ENCODE measurements around the gene NID2. TPM values are rescaled to one million over a fixed set of nuclear protein-coding genes. Genes with fewer than 3 reads are reported as not detected.

NID2 gene
- total RNA-seq, 1 experiment from 2014 or later: 3.1 TPM

DNA sequence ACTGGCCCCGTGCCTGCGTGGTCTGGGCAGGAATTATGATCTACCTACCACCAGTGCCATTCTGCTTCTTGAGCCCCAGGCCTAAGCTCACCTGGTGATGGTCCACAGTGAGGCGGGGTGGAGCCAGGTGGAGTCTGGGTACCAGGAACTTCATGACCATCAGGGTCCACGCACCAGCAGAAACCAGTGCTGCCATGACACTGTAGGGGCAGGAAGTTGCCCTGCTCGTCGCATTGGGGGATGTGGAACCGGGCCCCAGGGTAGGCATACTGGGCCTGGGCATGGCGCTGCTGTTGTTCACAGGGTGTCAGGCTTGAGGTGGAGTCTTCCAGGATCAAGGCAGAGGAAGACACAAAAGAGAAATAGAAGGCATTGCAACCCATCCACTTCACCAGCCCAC lies 49.9 kb downstream of the NID2 start:
- Histone ChIP-seq H3K4me3 (ENCODE audit: low read length) (no peak overlapping the region), H4K20me1 (ENCODE audit: low read length) (no peaks in the 10 kb centered on the region), H3K4me2 (ENCODE audit: low read length) (no peak overlapping the region), H3K27ac (ENCODE audit: low read length) (no peak overlapping the region), H3K9ac (ENCODE audit: low read length) (no peak overlapping the region), H3K9me2 (replicated peaks; ENCODE audit: low read length) (no peaks in the 10 kb centered on the region), H3F3A (ENCODE audit: low read length, unreplicated experiment) (no peaks in the 10 kb centered on the region), H3K9me3 (ENCODE audit: low read length) (no peaks in the 10 kb centered on the region), H3K36me3 (ENCODE audit: low read depth, low read length) (no peaks in the 10 kb centered on the region), H3K79me2 (ENCODE audit: low read length) (no peaks in the 10 kb centered on the region), H2AFZ (ENCODE audit: low read length) (no peak overlapping the region), H3K27me3 (ENCODE audit: low read length) (no peaks in the 10 kb centered on the region), H3K4me1 (ENCODE audit: insufficient read depth, low read length) (peaks cover 6% of the 10 kb centered on the region)
- TF ChIP-seq EZH2 (IDR thresholded peaks at IDR 0.05; ENCODE audit: low read length, unreplicated experiment) (no peak), EZH2phosphoT487 (IDR thresholded peaks at IDR 0.05; ENCODE audit: borderline replicate concordance, low read length) (no peak), CTCF (conservative IDR thresholded peaks at IDR 0.05; ENCODE audit: low read depth, low read length) (no peak)
- ChIA-PET POLR2A (ENCODE audit: unreplicated experiment) (no interaction called here), CTCF (no interaction called here)
- DNase-seq: no peak
- BruUV-seq (replicated peaks): no TSS peak
- intact Hi-C loops (cut with micrococcal nuclease): no loop called here
- ATAC-seq: no peak

DNA sequence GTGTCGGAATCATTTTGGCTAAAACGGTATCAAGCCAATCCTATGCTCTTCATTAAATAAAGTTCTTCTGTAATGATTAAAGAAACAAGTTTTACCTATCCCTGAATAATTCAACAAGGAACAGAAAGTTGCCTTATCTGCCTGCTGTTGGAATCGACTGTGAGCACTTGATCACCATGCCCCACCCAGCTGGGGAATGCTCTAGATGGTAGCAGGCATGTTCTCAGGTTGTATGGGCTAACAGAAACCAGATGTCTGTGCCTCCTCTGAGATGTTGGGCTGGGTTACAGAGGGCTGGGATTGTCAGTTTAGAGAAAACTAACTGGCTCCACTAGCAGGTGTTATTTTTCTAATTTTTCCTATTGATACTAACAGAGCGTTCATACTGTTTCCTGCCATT lies 50.6 kb downstream of the NID2 start:
- intact Hi-C loops (cut with micrococcal nuclease): no loop called here
- H3K4me2 ChIP-seq (ENCODE audit: low read length): no peak overlapping the region

More for the DNA sequence above, 50.6 kb downstream of the NID2 start:
- ATAC-seq (no peak), DNase-seq (no peak)
- TF ChIP-seq CTCF (conservative IDR thresholded peaks at IDR 0.05; ENCODE audit: low read depth, low read length) (no peak), EZH2 (IDR thresholded peaks at IDR 0.05; ENCODE audit: low read length, unreplicated experiment) (no peak), EZH2phosphoT487 (IDR thresholded peaks at IDR 0.05; ENCODE audit: borderline replicate concordance, low read length) (no peak)
- no peak overlapping the region for H3K9ac ChIP-seq (ENCODE audit: low read length)
- H3K4me3 ChIP-seq (ENCODE audit: low read length): no peak overlapping the region
- BruUV-seq (replicated peaks): no TSS peak
- no peak overlapping the region for H3K27ac ChIP-seq (ENCODE audit: low read length)
- H3K27me3 ChIP-seq (ENCODE audit: low read length): no peaks in the 10 kb centered on the region
- H3K36me3 ChIP-seq (ENCODE audit: low read depth, low read length): no peaks in the 10 kb centered on the region
- no peaks in the 10 kb centered on the region for H3F3A ChIP-seq (ENCODE audit: low read length, unreplicated experiment)
- H3K79me2 ChIP-seq (ENCODE audit: low read length): no peaks in the 10 kb centered on the region
- no peak overlapping the region for H2AFZ ChIP-seq (ENCODE audit: low read length)
- POLR2A ChIA-PET (ENCODE audit: unreplicated experiment): no interaction called here
- no peaks in the 10 kb centered on the region for H3K4me1 ChIP-seq (ENCODE audit: insufficient read depth, low read length)
- H4K20me1 ChIP-seq (ENCODE audit: low read length): no peaks in the 10 kb centered on the region
- no peaks in the 10 kb centered on the region for H3K9me3 ChIP-seq (ENCODE audit: low read length)
- CTCF ChIA-PET: interaction anchor here (0.5 kb wide), 1 partner anchor 214 kb away, joined by 3 read pairs; no protein-coding TSS in a partner anchor
- H3K9me2 ChIP-seq (replicated peaks; ENCODE audit: low read length): no peaks in the 10 kb centered on the region

Measured in PC-3 (cell line).